ENCODE data around the gene CHTF8.

CHTF8 gene

GRCh38 chr16:69089091-69089910, 43.1 kb downstream of the CHTF8 start:
- ChIA-PET POLR2A (no interaction called here), CTCF (interaction anchor here (0.8 to 1.1 kb wide), 3 partner anchors 24 to 62 kb away, joined by 4 read pairs; no protein-coding TSS in a partner anchor)
- H3K4me3 ChIP-seq (ENCODE audit: low read depth, low read length) = no peak overlapping the region
- H3K27ac ChIP-seq (ENCODE audit: extremely low read depth, low read depth, low read length) = no peak overlapping the region
- H3K36me3 ChIP-seq (ENCODE audit: control insufficient read depth in 2 of 2, insufficient read depth in 1 of 2, low read length in 2 of 2) = no peaks in the 10 kb centered on the region; a peak in 1 of 3 replicates
- TF ChIP-seq ZSCAN4 (tag by site-specific recombination; IDR thresholded peaks at IDR 0.05) = no peak
- no peak for TF ChIP-seq ZNF561 (tag by site-specific recombination; IDR thresholded peaks at IDR 0.05; ENCODE audit: borderline replicate concordance)
- no peak for TF ChIP-seq ZNF266 (tag by site-specific recombination; IDR thresholded peaks at IDR 0.05; ENCODE audit: low read depth)
- no peak for TF ChIP-seq ZNF280C (tag by site-specific recombination; IDR thresholded peaks at IDR 0.05)
- TF ChIP-seq, protein P1, sequence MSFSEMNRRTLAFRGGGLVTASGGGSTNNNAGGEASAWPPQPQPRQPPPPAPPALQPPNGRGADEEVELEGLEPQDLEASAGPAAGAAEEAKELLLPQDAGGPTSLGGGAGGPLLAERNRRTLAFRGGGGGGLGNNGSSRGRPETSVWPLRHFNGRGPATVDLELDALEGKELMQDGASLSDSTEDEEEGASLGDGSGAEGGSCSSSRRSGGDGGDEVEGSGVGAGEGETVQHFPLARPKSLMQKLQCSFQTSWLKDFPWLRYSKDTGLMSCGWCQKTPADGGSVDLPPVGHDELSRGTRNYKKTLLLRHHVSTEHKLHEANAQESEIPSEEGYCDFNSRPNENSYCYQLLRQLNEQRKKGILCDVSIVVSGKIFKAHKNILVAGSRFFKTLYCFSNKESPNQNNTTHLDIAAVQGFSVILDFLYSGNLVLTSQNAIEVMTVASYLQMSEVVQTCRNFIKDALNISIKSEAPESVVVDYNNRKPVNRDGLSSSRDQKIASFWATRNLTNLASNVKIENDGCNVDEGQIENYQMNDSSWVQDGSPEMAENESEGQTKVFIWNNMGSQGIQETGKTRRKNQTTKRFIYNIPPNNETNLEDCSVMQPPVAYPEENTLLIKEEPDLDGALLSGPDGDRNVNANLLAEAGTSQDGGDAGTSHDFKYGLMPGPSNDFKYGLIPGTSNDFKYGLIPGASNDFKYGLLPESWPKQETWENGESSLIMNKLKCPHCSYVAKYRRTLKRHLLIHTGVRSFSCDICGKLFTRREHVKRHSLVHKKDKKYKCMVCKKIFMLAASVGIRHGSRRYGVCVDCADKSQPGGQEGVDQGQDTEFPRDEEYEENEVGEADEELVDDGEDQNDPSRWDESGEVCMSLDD (tag by site-specific recombination; IDR thresholded peaks at IDR 0.05) = no peak
- TF ChIP-seq ZNF513 (tag by site-specific recombination; IDR thresholded peaks at IDR 0.05) = no peak
- no peak for TF ChIP-seq ZNF664 (tag by site-specific recombination; IDR thresholded peaks at IDR 0.05)
- TF ChIP-seq ZNF654 (tag by site-specific recombination; IDR thresholded peaks at IDR 0.05; ENCODE audit: low read depth) = no peak
- H3K9me3 ChIP-seq (ENCODE audit: control insufficient read depth, insufficient read depth, low read depth, low read length) = no peaks in the 10 kb centered on the region
- peaks cover 3% of the 10 kb centered on the region; the same call in 1 of the 2 replicates for H3K4me1 ChIP-seq (ENCODE audit: control insufficient read depth, insufficient read depth, low read length)

GRCh38 chr16:69088684-69089083, 43.7 kb downstream of the CHTF8 start:
- no peaks in the 10 kb centered on the region for H3K9me3 ChIP-seq (ENCODE audit: control insufficient read depth, insufficient read depth, low read depth, low read length)
- H3K4me1 ChIP-seq (ENCODE audit: control insufficient read depth, insufficient read depth, low read length) = peaks cover 3% of the 10 kb centered on the region; the same call in 1 of the 2 replicates
- ChIA-PET POLR2A (no interaction called here), CTCF (interaction anchor here (0.6 kb wide), 1 partner anchor 187 kb away, joined by 4 read pairs; no protein-coding TSS in a partner anchor)
- no peak for TF ChIP-seq ZNF214 (tag by site-specific recombination; IDR thresholded peaks at IDR 0.05; ENCODE audit: borderline replicate concordance)
- no peak for TF ChIP-seq ZBTB7A (tag by site-specific recombination; IDR thresholded peaks at IDR 0.05; ENCODE audit: low read depth)
- no peak for TF ChIP-seq ZNF677 (tag by site-specific recombination; IDR thresholded peaks at IDR 0.05)
- no peak for TF ChIP-seq ZNF426 (tag by site-specific recombination; IDR thresholded peaks at IDR 0.05)
- no peak for TF ChIP-seq KLF1 (tag by site-specific recombination; IDR thresholded peaks at IDR 0.05)
- TF ChIP-seq ZNF324 (tag by site-specific recombination; IDR thresholded peaks at IDR 0.05) = no peak
- no peak for TF ChIP-seq ZNF280C (tag by site-specific recombination; IDR thresholded peaks at IDR 0.05)
- TF ChIP-seq ZNF114 (tag by site-specific recombination; IDR thresholded peaks at IDR 0.05) = no peak
- TF ChIP-seq SP3 (tag by site-specific recombination; IDR thresholded peaks at IDR 0.05) = no peak
- H3K36me3 ChIP-seq (ENCODE audit: control insufficient read depth in 2 of 2, insufficient read depth in 1 of 2, low read length in 2 of 2) = no peaks in the 10 kb centered on the region; a peak in 1 of 3 replicates
- H3K27ac ChIP-seq (ENCODE audit: extremely low read depth, low read depth, low read length) = no peak overlapping the region
- no peak overlapping the region for H3K4me3 ChIP-seq (ENCODE audit: low read depth, low read length)

All from HEK293 (cell line).